Chondrocyte (in vitro differentiated cells): ENCODE results near the gene PRR22. TPM values are rescaled to one million over a fixed set of nuclear protein-coding genes. Genes with fewer than 3 reads are reported as not detected.
"Not testable (repeated sequence)": the region's sequence is repeated elsewhere in the genome, so short reads cannot be mapped to it uniquely, and the experiment has no call there.

Experiments used
- DNase-seq: peaks from one replicate; pipeline ENCODE4 v3.0.0; 2021; ENCODE audit warnings: mixed read lengths, low spot score
- H3K27ac Mint-ChIP-seq: one replicate; pipeline ENCODE4 v1.8.0; 2021; ENCODE audit warnings: mild to moderate bottlenecking, moderate library complexity, mixed read lengths; ENCODE audit not compliant: unreplicated experiment
- H3K27me3 Mint-ChIP-seq: 2 replicates; pipeline ENCODE4 v1.8.0; 2021; ENCODE audit warnings: low read depth, mixed read lengths
- H3K36me3 Mint-ChIP-seq: 2 replicates; pipeline ENCODE4 v1.8.0; 2021; ENCODE audit warnings: low read depth, mixed read lengths
- H3K4me1 Mint-ChIP-seq: 2 replicates; pipeline ENCODE4 v1.8.0; 2021; ENCODE audit warnings: low read depth, mild to moderate bottlenecking, mixed read lengths
- H3K4me3 Mint-ChIP-seq: one replicate; pipeline ENCODE4 v1.8.0; 2021; ENCODE audit warnings: mild to moderate bottlenecking, moderate library complexity, mixed read lengths; ENCODE audit not compliant: unreplicated experiment
- H3K9me3 Mint-ChIP-seq: 2 replicates; pipeline ENCODE4 v1.8.0; 2021; ENCODE audit warnings: low read depth, mixed read lengths
- total RNA-seq: library from RNA; stranded (reverse); gene quantifications from 3 replicates; pipeline ENCODE4 v1.2.1, GENCODE V29; 2021
- TF ChIP-seq, protein P1 (sequence below): fragments of 200-600 bp; sonication (generic); IDR thresholded peaks from 2 replicates; pipeline ENCODE4 v1.5.0; 2021; ENCODE audit warnings: antibody characterized with exemption, mild to moderate bottlenecking, moderate library complexity

PRR22 gene
- total RNA-seq, 1 donor from 2014 or later = 1.3 TPM

DNA sequence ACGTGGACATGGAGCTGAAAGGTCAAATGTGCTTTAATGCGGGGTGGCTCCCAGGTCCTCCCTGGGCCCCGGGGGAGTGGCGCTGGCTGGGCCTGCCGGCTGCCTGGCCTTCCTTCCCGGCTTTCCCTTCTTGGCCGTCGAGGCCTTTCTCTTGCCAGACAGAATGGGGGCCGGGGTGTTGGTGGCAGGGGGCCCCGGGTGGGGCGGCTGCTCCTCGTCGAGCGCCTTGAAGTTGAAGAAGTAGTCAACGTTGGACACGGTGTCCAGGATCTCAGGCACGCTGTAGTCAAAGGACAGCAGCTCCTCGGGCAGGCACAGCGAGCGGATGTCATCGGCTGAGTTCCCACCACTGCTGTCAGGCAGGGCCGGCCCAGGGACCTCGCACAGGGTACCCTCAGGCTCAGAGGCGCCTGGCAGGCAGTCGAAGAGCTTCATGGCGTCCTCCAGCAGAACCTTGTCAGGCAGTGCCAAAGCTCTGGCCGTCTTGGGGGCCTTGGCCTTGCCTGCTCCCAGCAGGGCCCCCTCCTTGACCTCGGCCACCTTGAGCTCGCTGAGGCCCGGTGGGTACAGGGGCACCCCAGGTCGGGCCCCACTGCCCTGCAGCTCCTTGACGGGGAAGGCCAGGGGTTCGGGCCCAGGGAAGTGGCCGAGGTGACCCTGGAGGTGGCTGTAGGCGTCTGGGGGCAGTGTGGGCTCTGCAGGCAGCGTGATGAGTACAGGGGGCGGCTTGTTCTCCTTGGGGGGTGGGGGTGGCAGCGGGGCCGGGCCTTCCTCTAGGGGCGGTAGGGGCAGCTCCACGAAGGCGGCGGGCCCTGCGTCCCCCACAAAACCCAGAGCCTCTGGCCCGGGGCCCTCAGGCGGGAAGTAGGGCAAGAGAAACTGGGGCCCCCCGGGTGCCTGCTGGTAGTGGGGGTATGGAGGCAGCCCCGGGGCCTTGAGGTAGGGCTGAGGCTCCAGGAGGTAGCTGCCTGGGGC, 1.3 kb downstream of the PRR22 start:
- Mint-ChIP-seq H3K27me3 (no peaks in the 10 kb centered on the region), H3K27ac (no peak overlapping the region), H3K4me1 (no peaks in the 10 kb centered on the region), H3K36me3 (peaks cover 9% of the 10 kb centered on the region), H3K9me3 (no peaks in the 10 kb centered on the region), H3K4me3 (no peak overlapping the region)
- TF ChIP-seq, protein P1, sequence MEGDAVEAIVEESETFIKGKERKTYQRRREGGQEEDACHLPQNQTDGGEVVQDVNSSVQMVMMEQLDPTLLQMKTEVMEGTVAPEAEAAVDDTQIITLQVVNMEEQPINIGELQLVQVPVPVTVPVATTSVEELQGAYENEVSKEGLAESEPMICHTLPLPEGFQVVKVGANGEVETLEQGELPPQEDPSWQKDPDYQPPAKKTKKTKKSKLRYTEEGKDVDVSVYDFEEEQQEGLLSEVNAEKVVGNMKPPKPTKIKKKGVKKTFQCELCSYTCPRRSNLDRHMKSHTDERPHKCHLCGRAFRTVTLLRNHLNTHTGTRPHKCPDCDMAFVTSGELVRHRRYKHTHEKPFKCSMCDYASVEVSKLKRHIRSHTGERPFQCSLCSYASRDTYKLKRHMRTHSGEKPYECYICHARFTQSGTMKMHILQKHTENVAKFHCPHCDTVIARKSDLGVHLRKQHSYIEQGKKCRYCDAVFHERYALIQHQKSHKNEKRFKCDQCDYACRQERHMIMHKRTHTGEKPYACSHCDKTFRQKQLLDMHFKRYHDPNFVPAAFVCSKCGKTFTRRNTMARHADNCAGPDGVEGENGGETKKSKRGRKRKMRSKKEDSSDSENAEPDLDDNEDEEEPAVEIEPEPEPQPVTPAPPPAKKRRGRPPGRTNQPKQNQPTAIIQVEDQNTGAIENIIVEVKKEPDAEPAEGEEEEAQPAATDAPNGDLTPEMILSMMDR = no peak
- no peak for DNase-seq

DNA sequence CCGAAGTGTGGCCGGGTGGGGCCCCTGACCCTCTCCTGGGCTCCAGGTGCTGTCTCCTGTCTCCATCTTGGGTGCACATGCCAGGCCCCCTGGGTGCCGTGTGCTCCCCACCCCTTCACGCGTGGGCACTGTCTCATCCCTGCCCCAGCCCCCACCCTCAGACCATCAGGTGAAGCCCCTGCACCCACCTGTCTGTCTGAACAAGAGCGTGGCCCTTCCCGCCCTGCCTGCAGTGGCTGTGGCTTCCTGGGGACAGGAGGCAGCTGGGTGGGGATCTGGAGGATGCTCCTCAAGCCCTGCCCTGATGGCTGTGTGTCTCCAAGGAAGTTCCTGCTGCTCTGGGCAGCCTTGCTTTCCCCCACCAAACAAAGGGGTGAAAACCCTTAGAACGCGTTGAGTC, 2.2 kb downstream of the PRR22 start:
- peaks cover 7% of the 10 kb centered on the region for H3K36me3 Mint-ChIP-seq
- H3K4me3 Mint-ChIP-seq = no peak overlapping the region
- TF ChIP-seq, protein P1 = no peak
- H3K9me3 Mint-ChIP-seq = no peaks in the 10 kb centered on the region
- H3K27ac Mint-ChIP-seq = no peak overlapping the region
- no peaks in the 10 kb centered on the region for H3K4me1 Mint-ChIP-seq
- no peaks in the 10 kb centered on the region for H3K27me3 Mint-ChIP-seq
- DNase-seq = no peak

DNA sequence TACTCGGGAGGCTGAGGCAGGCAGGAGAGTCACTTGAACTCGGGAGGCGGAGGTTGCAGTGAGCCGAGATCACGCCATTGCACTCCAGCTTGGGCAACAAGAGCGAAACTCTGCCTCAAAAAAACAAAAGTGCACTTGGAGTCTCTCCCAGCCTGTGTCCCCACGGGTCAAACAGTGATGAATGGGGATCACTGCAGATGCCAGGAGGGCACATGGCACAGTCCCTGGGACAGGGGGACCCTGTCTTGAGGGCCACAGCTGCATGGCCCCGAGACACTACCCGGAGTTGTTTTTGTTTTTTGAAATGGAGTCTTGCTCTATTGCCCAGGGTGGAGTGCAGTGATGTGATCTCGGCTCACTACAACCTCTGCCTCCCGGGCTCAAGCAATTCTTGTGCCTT, 3.6 kb downstream of the PRR22 start:
- H3K9me3 Mint-ChIP-seq, H3K27me3 Mint-ChIP-seq: not testable (repeated sequence)

DNA sequence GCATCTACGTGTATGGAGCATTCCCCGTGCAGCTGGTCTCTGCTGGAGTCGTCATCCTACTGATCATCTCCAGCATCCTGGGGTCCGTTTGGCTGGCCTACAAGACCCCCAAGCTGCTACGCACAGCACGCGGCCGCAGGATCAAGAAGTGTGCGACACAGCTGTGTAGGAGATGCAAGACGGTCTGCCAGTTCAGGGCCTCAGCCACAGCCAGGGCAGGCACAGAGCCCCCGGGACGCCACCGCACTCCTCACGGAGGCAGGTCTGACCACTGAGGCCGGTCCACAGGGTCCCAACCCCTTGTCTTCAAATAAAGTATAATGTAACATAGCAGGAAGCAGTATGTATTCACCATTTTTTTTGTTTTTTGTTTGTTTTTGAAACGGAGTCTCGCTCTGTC, 6.1 kb downstream of the PRR22 start:
- TF ChIP-seq, protein P1 = no peak
- Mint-ChIP-seq H3K27ac (no peak overlapping the region), H3K27me3 (no peaks in the 10 kb centered on the region), H3K4me1 (no peaks in the 10 kb centered on the region), H3K9me3 (no peaks in the 10 kb centered on the region), H3K36me3 (no peaks in the 10 kb centered on the region), H3K4me3 (no peak overlapping the region)
- no peak for DNase-seq

More for the DNA sequence above, 3.6 kb downstream of the PRR22 start:
- not testable (repeated sequence) for H3K36me3 Mint-ChIP-seq, H3K4me3 Mint-ChIP-seq, H3K27ac Mint-ChIP-seq, H3K4me1 Mint-ChIP-seq, DNase-seq

DNA sequence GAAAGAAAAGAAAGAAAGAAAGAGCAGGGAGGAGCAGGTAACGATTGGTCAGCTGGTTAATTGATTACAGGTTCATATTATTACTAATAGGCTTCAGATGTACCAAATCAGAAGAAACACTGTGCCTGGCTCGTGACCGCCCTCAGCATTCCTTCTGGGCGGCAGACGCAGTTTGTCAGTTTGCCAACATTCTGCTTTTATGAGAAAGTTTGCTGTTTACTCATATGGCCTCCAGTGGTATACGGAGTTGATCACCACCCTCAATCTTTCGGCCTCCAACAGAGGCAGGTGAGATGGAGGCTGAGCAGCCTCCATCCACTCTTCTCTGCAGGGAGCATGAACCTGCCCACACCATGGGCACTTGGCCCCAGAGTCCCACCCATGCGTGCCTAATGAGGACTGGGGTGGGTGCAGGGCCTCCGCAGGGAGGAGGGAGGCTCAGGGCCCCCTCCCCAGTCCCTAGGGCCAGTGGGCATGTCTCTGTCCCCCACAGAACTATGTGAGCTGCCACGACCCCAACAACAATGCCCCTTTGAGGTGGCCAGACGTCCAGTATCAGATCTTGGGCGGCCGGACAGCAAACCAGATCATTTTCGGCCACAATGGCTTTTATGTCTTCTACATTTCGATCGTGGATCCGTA, 8.8 kb downstream of the PRR22 start:
- no peaks in the 10 kb centered on the region for H3K27me3 Mint-ChIP-seq
- no peak for DNase-seq
- H3K4me1 Mint-ChIP-seq = no peaks in the 10 kb centered on the region
- H3K4me3 Mint-ChIP-seq = no peak overlapping the region
- H3K36me3 Mint-ChIP-seq = no peaks in the 10 kb centered on the region
- no peaks in the 10 kb centered on the region for H3K9me3 Mint-ChIP-seq
- TF ChIP-seq, protein P1 = no peak
- H3K27ac Mint-ChIP-seq = no peak overlapping the region
